ENCODE measurements around the gene SNX5.

The SNX5 gene

DNA sequence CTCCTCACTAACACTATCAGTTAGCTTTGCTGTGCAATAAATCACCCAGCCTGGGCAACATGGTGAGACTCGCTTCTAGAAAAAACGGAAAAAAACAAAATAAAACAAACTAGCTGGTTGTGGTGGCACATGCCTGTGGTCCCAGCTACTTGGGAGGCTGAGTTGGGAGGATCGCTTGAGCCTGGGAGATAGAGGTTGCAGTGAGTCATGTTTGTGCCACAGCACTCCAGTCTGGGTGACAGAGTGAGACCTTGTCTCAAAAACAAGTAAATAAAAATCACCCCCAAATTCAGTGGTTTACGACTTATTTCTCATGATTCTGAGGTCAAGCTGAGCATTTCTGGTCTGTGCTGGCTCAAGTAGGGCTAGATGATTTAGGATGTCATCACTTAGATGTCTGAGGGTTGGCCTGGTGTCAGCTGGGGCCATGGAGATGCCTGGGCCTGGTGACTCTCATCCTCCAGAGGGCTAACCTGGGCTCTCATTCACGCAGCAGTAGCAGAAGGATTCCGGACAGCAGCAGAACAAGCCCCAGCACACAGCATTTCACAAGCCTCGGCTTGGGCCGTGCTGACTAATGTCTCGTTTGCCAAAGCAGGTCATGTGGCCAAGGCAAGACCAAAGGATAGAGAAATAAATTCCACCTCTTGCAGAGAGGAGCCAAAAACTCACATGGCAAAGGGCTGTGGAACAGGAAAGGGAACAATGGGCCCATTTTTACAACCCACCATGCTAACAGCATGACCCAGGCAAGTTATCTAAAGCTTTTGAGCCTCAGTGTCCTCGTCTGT is 32.7 kb upstream of the SNX5 start:
- Mint-ChIP-seq H3K9me3 (no peaks in the 10 kb centered on the region), H3K27ac (no peak overlapping the region), H3K4me3 (no peak overlapping the region), H3K27me3 (peaks cover 21% of the 10 kb centered on the region), H3K4me1 (peaks cover 1% of the 10 kb centered on the region)
- DNase-seq (no peak), ATAC-seq (no peak)

GRCh38 chr20:17999566-17999965 is 31.0 kb upstream of the SNX5 start:
- no peak overlapping the region for H3K27ac Mint-ChIP-seq

DNA sequence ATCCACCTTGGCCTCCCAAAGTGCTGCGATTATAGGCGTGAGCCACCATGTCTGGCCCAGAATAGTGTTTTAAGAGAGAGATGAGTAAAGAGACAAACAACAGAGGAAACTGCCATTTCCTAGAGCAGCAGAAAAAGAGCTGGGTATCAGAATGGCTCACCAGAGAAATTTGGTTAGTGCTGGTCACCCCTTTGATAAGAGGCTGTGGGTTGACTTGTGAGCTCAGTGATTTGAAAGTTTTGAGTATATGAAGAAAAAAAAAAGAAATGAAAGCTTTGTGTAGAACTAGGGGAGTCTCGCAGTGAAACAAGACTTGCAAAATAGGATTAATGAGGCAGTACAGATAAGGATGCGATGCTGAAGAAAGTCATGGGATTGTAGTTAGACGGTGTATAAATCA is 29.9 kb upstream of the SNX5 start:
- H3K4me1 Mint-ChIP-seq = peaks cover 10% of the 10 kb centered on the region
- H3K27ac Mint-ChIP-seq = no peak overlapping the region
- H3K27me3 Mint-ChIP-seq = peaks cover 47% of the 10 kb centered on the region
- no peak overlapping the region for H3K4me3 Mint-ChIP-seq
- no peak for DNase-seq
- H3K9me3 Mint-ChIP-seq = no peaks in the 10 kb centered on the region
- ATAC-seq = no peak

More at GRCh38 chr20:17999566-17999965, 31.0 kb upstream of the SNX5 start:
- Mint-ChIP-seq H3K9me3 (no peaks in the 10 kb centered on the region), H3K4me3 (no peak overlapping the region), H3K4me1 (peaks cover 8% of the 10 kb centered on the region), H3K27me3 (peaks cover 38% of the 10 kb centered on the region)
- no peak for ATAC-seq
- DNase-seq = no peak

DNA sequence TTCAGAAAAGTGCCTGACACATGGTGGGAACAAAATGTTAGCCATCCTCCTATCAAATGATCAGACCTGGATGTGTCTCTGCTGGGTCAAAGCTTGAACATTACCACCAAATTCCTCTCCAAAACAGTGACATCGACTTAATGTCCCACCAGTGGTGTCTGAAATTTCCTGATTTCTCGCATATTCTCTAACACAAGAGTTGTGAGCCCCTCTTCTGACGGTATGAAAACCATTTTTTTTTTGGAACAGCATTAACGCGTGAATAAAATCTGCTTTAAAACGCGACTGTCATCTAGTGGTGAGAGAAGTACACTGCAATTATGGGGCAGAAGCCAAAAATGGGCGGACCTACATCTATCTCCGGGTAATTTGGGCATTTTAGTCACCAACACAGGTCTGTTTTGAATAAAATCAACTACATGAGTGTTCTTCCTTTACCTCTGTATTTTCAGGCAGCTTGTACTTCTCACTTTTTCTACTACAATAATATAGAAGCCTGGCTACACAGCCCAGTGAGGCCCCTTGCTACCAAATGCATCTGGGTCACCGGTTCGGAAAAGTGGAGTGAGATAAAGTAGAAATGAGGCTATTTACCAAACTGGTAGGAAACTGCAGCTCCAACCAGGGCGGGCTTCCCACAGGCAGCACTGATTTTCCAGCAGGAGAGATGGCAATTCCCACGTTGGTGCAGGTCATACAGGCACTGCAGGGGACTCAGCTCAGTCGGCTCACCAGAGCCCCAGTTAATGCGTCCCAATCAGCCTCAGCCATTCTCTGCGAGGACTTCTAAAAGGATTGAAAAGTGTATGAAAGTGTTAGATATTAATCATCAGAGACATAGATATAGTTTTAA is 27.6 kb upstream of the SNX5 start:
- H3K4me1 Mint-ChIP-seq = peaks cover 27% of the 10 kb centered on the region
- DNase-seq (peak; percentile 43 to 46), ATAC-seq (peak; percentile 44)
- no peaks in the 10 kb centered on the region for H3K9me3 Mint-ChIP-seq
- H3K27ac Mint-ChIP-seq = no peak overlapping the region
- no peak overlapping the region for H3K4me3 Mint-ChIP-seq
- peaks cover 47% of the 10 kb centered on the region for H3K27me3 Mint-ChIP-seq

DNA sequence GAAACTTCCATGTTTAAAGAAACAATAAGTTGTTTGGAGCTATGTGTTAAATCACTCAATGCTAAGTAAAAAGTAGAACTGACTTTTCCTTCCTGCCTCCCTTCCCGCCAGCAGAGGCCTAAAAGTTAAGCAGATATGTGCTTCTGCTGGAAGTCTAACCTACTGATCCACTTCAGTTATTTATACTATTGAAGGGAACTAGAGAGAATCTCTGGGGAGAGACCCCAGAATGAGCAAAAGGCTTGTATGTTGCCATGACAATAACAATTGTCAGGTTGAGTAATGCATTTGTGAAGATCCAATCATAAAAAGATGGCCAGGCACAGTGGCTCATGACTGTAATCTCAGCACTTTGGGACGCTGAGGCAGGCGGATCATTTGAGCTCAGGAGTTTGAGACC is 25.0 kb upstream of the SNX5 start:
- Mint-ChIP-seq H3K27ac (no peak overlapping the region), H3K4me1 (peaks cover 27% of the 10 kb centered on the region), H3K4me3 (no peak overlapping the region), H3K9me3 (no peaks in the 10 kb centered on the region), H3K27me3 (peaks cover 43% of the 10 kb centered on the region)
- DNase-seq (no peak), ATAC-seq (no peak)

DNA sequence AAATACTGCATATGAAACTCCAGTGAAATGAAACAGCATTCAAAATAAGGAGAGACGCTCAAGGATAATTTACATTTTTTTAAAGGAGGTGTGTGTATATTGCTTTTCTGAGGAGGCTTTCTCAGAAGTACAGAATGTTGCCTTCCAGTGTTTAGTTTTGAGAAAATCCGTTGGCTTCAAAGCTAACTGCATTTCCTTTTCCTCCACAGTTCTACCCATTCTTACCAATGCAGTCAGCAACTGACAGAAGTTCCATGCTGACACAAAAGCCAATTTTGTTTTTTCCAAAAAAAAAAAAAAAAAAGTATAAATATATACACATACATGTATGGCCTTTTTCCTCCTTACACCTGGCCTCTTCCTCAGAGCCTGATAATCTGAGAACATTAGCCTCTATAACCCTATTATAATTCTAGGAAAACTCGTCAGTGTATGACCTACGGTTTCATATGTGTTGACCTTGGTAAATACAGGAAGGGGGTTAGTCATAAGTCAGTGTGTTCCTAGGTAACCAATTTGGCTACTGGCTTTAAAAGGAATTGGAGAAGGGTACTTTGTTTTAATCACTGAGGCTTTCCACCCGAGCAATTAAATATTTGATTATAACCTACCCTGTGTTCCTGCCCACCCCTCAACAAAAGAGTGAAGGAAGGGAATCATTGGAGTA is 24.4 kb upstream of the SNX5 start:
- ATAC-seq = no peak
- H3K9me3 Mint-ChIP-seq = no peaks in the 10 kb centered on the region
- H3K4me3 Mint-ChIP-seq = peak overlapping the region; percentile 57 to 66
- H3K27me3 Mint-ChIP-seq = peaks cover 37% of the 10 kb centered on the region
- H3K27ac Mint-ChIP-seq = peak overlapping the region in 1 of 2 donors; percentile 27
- peaks cover 28% of the 10 kb centered on the region for H3K4me1 Mint-ChIP-seq
- no peak for DNase-seq

GRCh38 chr20:17992224-17992637 is 23.6 kb upstream of the SNX5 start:
- H3K9me3 Mint-ChIP-seq = no peaks in the 10 kb centered on the region
- ATAC-seq (peak; percentile 89), DNase-seq (peak; percentile 37 to 72)
- peak overlapping the region in 1 of 2 donors; percentile 40 for H3K27ac Mint-ChIP-seq
- peak overlapping the region; percentile 57 to 66 for H3K4me3 Mint-ChIP-seq
- peaks cover 31% of the 10 kb centered on the region for H3K27me3 Mint-ChIP-seq
- peaks cover 35% of the 10 kb centered on the region for H3K4me1 Mint-ChIP-seq

- H3K9me3 Mint-ChIP-seq = no peaks in the 10 kb centered on the region
- H3K4me3 Mint-ChIP-seq = no peak overlapping the region
- no peak overlapping the region for H3K27ac Mint-ChIP-seq
- DNase-seq = no peak
- peaks cover 32% of the 10 kb centered on the region for H3K4me1 Mint-ChIP-seq
- peaks cover 17% of the 10 kb centered on the region for H3K27me3 Mint-ChIP-seq
- ATAC-seq = no peak
Measured at GRCh38 chr20:17990278-17990972, 21.8 kb upstream of the SNX5 start.

GRCh38 chr20:17987988-17988387 is 19.4 kb upstream of the SNX5 start:
- Mint-ChIP-seq H3K27ac (no peak overlapping the region), H3K27me3 (no peaks in the 10 kb centered on the region), H3K9me3 (no peaks in the 10 kb centered on the region), H3K4me1 (peaks cover 25% of the 10 kb centered on the region), H3K4me3 (no peak overlapping the region)
- ATAC-seq = peak; percentile 16
- DNase-seq = no peak

DNA sequence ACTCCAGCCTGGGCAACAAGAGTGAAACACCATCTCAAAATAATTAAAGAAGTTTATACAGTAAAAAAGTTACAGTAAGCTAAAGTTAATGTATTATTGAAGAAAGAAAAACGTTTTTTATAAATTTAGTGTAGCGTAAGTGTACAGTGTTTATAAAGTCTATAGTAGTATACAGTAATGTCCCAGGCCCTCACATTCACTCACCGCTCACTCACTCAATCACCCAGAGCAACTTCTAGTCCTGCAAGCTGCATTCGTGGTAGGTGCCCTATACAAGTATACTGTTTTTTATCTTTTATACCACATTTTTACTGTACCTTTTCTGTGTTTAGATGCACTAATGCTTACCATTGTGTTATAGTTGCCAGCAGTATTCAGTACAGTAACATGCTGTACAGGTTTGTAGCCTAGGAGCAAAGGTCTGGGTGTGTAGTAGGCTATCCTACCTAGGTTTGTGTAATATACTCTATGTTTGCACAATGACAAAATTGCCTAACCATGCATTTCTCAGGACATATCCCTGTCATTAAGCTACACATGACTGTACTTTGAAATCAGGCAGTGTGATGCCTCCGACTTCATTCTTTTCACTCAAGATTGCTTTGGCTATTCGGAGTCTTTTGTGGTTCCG is 16.9 kb upstream of the SNX5 start:
- no peak overlapping the region for H3K4me3 Mint-ChIP-seq

DNA sequence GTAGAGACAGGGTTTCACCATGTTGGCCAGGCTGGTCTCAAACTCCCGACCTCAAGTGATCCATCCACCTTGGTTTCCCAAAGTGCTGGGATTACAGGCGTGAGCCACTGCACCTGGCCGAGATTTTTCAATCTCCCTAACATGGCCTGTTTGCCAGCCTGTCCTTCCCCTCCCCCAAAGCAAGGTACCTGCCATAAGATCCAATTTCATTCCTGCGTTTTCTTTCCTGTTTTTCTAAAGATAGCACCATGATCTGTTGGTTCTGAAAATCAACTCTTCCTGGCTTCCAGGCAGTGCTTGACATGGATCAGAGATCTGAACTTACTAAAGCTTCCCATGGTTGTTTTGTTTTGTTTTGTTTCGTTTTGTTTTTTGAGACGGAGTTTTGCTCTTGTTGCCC is 7.7 kb upstream of the SNX5 start:
- Mint-ChIP-seq H3K4me1 (peaks cover 27% of the 10 kb centered on the region), H3K27ac (no peak overlapping the region), H3K4me3 (no peak overlapping the region), H3K27me3 (no peaks in the 10 kb centered on the region), H3K9me3 (no peaks in the 10 kb centered on the region)
- no peak for ATAC-seq
- no peak for DNase-seq

More for the DNA sequence above, 16.9 kb upstream of the SNX5 start:
- peaks cover 12% of the 10 kb centered on the region for H3K4me1 Mint-ChIP-seq
- DNase-seq (no peak), ATAC-seq (no peak)
- H3K27me3 Mint-ChIP-seq = no peaks in the 10 kb centered on the region
- no peaks in the 10 kb centered on the region for H3K9me3 Mint-ChIP-seq
- no peak overlapping the region for H3K27ac Mint-ChIP-seq

DNA sequence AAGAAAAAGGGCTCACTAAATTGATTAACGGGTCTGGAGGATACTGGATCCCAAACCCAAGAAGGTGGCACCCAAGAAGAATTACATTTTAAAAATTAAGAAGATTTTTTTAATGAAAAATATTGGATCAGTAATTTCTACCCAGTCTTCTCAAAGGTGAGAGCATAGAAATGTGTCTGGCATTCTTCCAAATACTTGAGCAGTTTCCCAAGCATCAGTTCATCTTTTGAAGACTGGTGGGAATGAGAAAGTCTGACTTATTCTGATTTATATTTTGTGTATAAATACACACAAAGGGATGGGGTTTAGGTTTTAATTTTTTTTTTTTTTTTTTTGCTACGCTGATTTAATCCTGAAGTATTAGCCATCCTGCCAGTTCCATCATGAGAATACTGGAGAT is 3.5 kb upstream of the SNX5 start:
- Mint-ChIP-seq H3K4me1 (peaks cover 39% of the 10 kb centered on the region), H3K4me3 (peak overlapping the region; percentile 78 to 89), H3K27me3 (no peaks in the 10 kb centered on the region), H3K9me3 (no peaks in the 10 kb centered on the region), H3K27ac (no peak overlapping the region)
- DNase-seq = no peak
- ATAC-seq = no peak

DNA sequence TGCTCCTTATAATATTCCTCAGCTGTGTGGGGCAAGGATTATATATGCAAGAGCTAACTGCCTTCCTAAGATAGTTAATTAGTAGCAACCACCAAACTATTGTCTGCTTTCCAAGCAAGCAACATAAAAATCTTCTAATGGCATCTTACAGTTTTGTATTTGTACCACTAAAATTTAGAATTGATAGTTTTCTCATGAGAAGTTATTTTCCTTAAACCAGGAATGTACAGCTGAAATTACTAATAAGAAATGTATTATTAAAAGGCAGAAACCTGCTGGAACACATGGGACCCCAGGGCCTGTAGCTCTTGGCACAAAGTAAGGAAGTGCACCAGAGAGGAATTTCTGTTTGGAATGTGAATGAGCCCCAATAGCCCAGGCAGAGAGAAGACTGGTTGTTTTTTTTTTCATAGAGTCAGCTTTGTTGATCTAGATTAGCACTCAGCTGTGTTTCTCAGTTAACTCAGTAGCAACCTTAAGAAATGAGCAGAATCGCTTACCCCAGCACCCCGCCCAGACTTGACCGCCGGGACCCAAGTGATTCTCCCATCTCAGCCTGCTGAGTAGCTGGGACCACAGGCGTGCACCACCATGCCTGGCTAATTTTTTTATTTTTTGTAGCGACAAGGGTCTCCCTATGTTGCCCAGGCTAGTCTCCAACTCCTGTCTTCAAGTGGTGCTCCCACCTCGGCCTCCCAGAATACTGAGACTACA is 2.9 kb upstream of the SNX5 start:
- Mint-ChIP-seq H3K9me3 (no peaks in the 10 kb centered on the region), H3K27me3 (no peaks in the 10 kb centered on the region), H3K27ac (no peak overlapping the region), H3K4me1 (peaks cover 39% of the 10 kb centered on the region), H3K4me3 (peak overlapping the region; percentile 78 to 89)
- DNase-seq = no peak
- ATAC-seq = no peak

DNA sequence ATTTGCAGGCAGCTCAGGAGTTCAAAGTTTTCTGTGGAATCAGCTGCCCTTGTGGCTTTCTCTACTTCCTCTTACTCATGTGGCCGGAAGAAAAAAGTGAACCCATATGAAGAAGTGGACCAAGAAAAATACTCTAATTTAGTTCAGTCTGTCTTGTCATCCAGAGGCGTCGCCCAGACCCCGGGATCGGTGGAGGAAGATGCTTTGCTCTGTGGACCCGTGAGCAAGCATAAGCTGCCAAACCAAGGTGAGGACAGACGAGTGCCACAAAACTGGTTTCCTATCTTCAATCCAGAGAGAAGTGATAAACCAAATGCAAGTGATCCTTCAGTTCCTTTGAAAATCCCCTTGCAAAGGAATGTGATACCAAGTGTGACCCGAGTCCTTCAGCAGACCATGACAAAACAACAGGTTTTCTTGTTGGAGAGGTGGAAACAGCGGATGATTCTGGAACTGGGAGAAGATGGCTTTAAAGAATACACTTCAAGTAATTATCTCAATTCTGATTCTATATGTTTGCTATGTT is 1.4 kb upstream of the SNX5 start:
- DNase-seq = peak in 1 of 2 donors; percentile 25
- Mint-ChIP-seq H3K4me1 (peaks cover 52% of the 10 kb centered on the region), H3K27me3 (no peaks in the 10 kb centered on the region), H3K9me3 (no peaks in the 10 kb centered on the region), H3K27ac (peak overlapping the region; percentile 99), H3K4me3 (peak overlapping the region; percentile 89 to 93)
- ATAC-seq = no peak
